Regular cardiac myocyte (primary cell): ENCODE data around the gene TJP1. TPM values are rescaled to one million over a fixed set of nuclear protein-coding genes. Genes with fewer than 3 reads are reported as not detected.

Experiments
- total RNA-seq: library from RNA; depleted of rRNA; stranded (reverse); fragments of >200 nt; gene quantifications from 2 replicates; pipeline ENCODE4 v1.2.3, GENCODE V29; 2014

The TJP1 gene
- total RNA-seq, result 40.6 and 56.7 TPM in 2 replicates

DNA sequence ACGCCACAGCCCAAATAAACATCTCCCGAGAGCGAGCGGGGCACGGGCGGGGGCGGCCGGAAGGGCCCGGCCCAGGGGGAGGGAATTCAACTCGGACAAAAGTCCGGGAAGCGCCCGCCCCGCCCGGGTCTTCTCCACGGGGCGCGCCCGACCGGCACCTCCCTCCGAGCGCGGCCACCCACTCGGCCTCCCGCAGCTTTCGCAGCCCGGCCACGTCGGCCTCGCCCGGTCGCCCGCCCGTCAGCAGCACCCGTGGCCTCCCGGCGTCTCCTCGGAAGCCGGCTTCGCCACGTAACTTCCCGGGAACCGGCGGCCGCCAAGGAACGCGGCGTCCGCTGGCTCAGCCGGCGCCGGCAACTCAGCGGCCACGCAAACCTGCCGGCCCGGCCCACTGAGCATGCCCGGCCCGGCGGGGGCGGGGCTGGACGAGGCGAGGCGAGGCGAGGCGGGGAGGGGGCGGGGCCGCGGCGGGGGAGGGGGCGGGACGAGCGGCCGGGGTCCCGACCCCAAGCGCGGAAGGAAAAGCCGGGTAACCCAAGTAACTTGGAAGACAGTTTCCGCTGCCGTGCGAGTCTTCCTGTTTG is at the start of gene TJP1:
TJP1 (minus strand) TSS at position 369 of the 584 bp plus-strand sequence. CDS start 440 bp downstream, outside the sequence.

